GM18502 (cell line): ENCODE results near the gene RELCH.

Experiments used
- ATAC-seq: cut with Tn5 transposase; IDR thresholded peaks from one replicate; pipeline ENCODE4 v1.9.1; 2021; ENCODE audit warnings: mild to moderate bottlenecking; ENCODE audit not compliant: unreplicated experiment, poor library complexity

RELCH gene

DNA sequence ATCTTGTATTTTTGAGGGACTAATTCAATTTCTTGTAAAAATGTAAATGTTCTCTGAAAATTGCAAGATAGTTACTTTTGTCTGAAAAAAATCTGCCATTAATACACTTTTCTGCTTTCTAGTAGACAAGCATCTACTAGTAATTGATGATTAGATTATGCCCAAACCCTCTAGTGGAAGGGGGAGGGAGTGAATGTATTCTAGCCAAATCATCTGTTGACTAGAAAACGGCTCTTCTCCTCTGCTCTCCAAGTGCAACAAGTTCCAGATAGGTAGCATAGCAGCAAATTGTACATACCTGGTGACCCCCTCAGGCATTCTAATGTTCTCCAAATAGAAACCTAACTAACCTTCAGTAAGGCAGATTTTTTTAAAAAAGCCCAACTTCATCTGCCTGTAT is 58.6 kb downstream of the RELCH start:
- no peak for ATAC-seq

- no peak for ATAC-seq
Measured at GRCh38 chr18:62248313-62248712, 61.3 kb downstream of the RELCH start.

- peak; percentile 74 for ATAC-seq
Measured at GRCh38 chr18:62249478-62250097, 62.5 kb downstream of the RELCH start.

DNA sequence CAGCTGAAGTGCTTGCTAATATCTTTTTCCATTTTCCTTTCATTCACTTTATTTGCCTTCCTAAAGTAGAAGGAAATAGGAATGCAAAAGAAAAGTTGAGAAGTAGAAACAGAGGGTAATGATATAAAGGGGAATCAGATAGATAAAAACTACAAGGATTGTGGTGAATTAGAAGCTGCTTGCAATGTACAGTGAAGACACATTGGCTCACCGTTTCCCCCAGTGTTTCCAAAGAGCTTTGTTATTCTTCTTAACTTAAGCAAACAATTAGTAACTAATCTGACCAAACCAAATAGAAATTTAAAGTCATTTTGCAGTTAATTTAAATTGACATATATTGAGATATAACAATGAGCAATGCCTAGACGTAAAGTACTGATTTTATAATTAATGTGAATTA is 63.4 kb downstream of the RELCH start:
- ATAC-seq, result no peak

- ATAC-seq, result no peak
Measured at GRCh38 chr18:62258093-62258492, 71.0 kb downstream of the RELCH start.

- no peak for ATAC-seq
Measured at GRCh38 chr18:62258616-62259015, 71.6 kb downstream of the RELCH start.

DNA sequence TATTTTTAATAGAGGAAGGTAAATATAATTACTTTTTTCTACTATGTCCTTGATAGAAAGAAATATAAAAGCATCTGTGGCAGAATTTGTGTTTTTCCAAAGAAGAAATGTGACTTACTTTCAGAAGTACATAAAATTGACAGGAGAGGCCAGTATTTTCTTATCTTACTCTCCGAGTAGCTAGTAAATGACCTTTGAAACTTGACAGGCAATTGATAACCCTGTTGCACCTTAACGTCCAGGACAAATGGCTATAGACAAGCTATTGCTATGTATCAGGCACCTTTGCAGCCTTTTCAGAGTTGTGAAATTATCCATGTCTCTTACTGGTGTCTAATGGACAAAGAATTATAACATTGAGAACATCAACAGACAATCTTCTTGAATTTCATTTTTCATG is 75.0 kb downstream of the RELCH start:
- no peak for ATAC-seq

DNA sequence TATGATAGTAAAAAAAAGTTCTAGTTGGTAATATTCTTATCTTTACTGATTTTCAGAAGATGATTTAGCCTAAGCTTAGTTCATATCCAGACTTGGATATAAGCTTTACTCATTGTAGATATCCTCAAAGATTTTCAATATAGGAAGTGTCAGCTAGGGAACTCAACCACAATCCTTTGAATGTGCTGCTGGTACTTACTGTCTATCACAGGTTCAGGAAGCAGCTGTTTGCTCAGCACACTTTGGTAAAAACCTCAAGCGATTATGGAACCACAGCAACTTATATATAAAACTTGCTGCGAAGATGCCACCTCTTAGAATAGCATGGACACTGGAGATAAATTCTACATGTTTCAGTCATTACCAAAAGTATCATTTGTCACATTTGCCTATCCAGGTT is 77.9 kb downstream of the RELCH start:
- no peak for ATAC-seq

GRCh38 chr18:62277045-62277444 is 90.0 kb downstream of the RELCH start:
- no peak for ATAC-seq

- no peak for ATAC-seq
Measured at GRCh38 chr18:62279561-62279960, 92.5 kb downstream of the RELCH start.

DNA sequence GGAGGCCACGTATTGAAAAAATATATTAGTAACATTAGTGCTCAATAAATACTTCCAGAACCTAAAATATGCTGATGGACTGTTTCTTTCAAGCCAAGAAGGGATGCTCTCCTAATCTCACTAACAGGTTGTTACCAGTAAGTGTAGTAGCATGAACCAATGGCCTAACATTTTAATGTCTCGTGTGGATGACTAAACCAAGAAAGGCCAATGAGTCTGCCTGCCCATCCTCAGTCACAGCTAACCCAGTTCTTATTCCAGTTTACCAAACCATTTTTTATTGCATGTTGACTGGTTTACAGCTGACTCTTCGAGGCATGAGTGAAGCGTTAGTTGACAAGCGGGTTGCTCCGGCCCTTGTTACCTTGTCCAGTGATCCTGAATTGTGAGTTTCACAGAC is 93.0 kb downstream of the RELCH start:
- no peak for ATAC-seq

DNA sequence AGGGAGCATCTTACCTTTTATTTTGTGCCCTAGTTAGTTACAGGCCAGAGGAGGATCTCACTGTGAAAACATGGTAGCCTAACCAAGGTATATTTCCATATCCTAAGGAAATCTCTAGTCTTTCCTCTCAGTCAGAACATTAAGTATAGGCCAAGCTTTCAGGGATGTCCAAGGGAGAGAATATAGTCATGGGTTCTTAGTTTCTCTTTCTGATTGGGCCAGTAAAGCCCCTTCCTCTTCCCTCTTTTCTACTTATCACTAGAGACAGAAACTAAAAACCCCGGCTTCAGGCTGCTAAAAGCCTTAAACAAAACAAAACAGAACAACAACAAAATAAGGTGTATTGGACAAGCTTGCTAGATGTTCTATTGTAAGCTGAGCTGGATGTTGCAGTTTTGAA is 93.7 kb downstream of the RELCH start:
- ATAC-seq, result no peak

DNA sequence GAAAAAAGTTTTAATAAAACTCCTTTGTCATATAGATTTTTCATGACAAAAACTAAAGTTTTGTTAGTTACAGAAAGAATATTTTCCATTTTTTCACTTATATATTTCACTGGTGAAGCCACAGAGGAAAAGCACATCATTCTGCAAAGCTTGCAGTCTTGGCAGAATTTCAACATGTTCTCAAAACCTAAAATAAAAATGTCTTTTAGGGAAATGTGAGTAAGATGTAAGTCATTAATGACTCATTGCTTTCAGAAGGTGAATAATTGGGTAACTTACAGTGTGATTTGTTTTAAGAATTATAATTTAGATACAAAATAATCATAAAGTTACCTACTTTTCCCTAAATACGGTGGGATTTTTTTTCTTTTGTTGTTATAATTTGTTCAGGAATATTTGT is 94.6 kb downstream of the RELCH start:
- ATAC-seq, result no peak

GRCh38 chr18:62282188-62282629 is 95.2 kb downstream of the RELCH start:
- ATAC-seq, result no peak

DNA sequence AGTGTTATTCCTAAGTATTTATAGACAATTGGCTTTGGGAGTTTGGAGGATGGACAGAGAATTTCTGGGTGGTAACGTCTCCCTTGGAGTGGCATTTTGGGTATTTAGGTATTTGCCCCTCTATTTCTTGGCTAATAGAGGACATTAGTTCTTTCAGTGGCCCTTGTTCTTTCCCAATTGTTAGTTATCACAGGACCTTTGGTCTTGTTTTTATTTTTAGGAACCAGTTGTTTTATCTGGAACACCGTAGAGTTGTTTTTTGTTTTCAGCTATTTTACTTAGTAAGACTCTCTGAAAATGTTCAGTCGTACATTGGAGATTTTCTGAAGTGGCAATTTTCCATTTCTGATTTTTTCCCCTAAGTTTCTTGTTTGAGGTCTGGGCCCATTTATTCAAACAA is 97.6 kb downstream of the RELCH start:
- no peak for ATAC-seq

- ATAC-seq, result no peak
Measured at GRCh38 chr18:62285281-62285680, 98.2 kb downstream of the RELCH start.

GRCh38 chr18:62287781-62288664 is 101.0 kb downstream of the RELCH start:
- ATAC-seq, result peak; percentile 44

DNA sequence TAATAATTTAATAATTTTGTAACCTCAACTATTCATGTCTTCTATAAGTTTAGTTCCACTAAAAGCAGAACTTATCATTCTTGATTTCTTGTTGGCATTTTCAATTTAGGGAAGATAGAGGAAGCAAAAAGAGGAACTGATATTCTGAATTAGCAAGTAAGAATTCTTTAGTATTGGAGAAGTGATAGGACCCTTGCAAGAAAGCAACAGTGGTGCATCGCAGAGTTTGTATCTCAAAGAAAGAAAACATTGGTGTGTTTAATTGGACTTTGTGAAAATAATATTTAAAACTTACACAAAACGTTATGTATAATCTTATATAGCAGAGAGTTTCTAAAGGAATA is 101.6 kb downstream of the RELCH start:
- peak; percentile 80 for ATAC-seq

GRCh38 chr18:62289047-62289446 is 102.0 kb downstream of the RELCH start:
- ATAC-seq, result peak; percentile 73

- no peak for ATAC-seq
Measured at GRCh38 chr18:62294073-62294472, 107.0 kb downstream of the RELCH start.

DNA sequence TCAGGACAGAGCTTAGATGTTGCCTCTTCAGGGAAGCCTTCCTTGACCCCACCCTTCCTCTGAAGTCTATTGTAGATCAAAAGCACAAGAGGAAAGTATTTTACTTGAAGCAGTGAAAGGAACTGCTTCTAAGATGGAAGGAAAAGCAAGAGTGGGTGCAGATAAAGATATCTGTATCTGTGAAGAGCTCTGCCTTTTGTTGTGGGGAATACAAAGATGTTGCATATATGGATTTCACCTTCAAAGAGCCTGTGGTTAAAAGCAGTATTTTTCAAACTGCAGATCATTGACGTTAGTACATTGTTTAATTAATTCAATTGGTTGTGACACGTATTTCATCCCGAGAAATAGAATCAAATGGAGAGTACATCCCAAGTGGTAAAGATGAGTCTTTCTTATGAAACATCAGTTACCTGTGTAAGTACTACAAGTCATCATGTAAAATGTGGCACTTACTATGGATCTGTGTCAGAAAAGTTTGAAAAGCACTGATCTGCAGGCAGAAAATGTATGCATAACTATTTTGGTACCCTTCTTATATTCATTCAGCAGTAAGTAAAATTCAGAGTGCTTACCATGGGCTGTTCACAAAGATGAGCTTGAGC is 113.4 kb downstream of the RELCH start:
- ATAC-seq, result no peak

- no peak for ATAC-seq
Measured at GRCh38 chr18:62301322-62301721, 114.3 kb downstream of the RELCH start.
